ENCODE measurements around the gene KLHL36. TPM values are rescaled to one million over a fixed set of nuclear protein-coding genes. Genes with fewer than 3 reads are reported as not detected.
A peak's percentile ranks its signal among the peaks of the same experiment; 100 is the strongest.
"Not testable (repeated sequence)": the region's sequence is repeated elsewhere in the genome, so short reads cannot be mapped to it uniquely, and the experiment has no call there.

Gene KLHL36
- polyA plus RNA-seq, 3 donors from 2014 or later, result 18.0 to 28.0 (median 20.7) TPM

GRCh38 chr16:84618581-84619460, 29.5 kb upstream of the KLHL36 start:
- DNase-seq, result no peak
- Mint-ChIP-seq H3K4me1 (peaks cover 20% of the 10 kb centered on the region in 2 donors), H3K27me3 (ENCODE audit: low read depth in 3 of 3) (peaks cover 0 to 12% (median 7%) of the 10 kb centered on the region in 3 donors), H3K27ac (peak overlapping the region in 3 of 6 donors; percentile 32 to 64 (median 44)), H3K9me3 (no peaks in the 10 kb centered on the region), H3K4me3 (peak overlapping the region in 4 of 5 donors; percentile 27 to 64 (median 48)), H3K36me3 (peaks cover 0 to 3% (median 0%) of the 10 kb centered on the region in 3 donors)

- peaks cover 2 to 12% (median 7%) of the 10 kb centered on the region in 3 donors for H3K27me3 Mint-ChIP-seq (ENCODE audit: low read depth in 3 of 3)
- not testable (repeated sequence) for H3K4me3 Mint-ChIP-seq, H3K27ac Mint-ChIP-seq, H3K9me3 Mint-ChIP-seq, H3K36me3 Mint-ChIP-seq, DNase-seq
- H3K4me1 Mint-ChIP-seq, result peaks cover 15 to 16% of the 10 kb centered on the region in 2 donors
Observed at GRCh38 chr16:84620913-84621312, 27.4 kb upstream of the KLHL36 start.

- no peak for DNase-seq
- Mint-ChIP-seq H3K4me1 (peaks cover 1 to 4% of the 10 kb centered on the region in 2 donors), H3K4me3 (no peak overlapping the region), H3K9me3 (no peaks in the 10 kb centered on the region), H3K27ac (no peak overlapping the region), H3K36me3 (no peaks in the 10 kb centered on the region), H3K27me3 (ENCODE audit: low read depth in 3 of 3) (peaks cover 2 to 6% (median 4%) of the 10 kb centered on the region in 3 donors)
Observed at GRCh38 chr16:84625556-84625955, 22.8 kb upstream of the KLHL36 start.

- H3K9me3 Mint-ChIP-seq, result no peaks in the 10 kb centered on the region
- H3K4me1 Mint-ChIP-seq, result peaks cover 22 to 25% of the 10 kb centered on the region in 2 donors
- no peak overlapping the region for H3K4me3 Mint-ChIP-seq
- no peaks in the 10 kb centered on the region for H3K36me3 Mint-ChIP-seq
- H3K27me3 Mint-ChIP-seq (ENCODE audit: low read depth in 3 of 3), result peaks cover 2 to 6% (median 4%) of the 10 kb centered on the region in 3 donors
- no peak overlapping the region for H3K27ac Mint-ChIP-seq
- DNase-seq, result no peak
Observed at GRCh38 chr16:84628226-84628731, 20.0 kb upstream of the KLHL36 start.

GRCh38 chr16:84629580-84629979, 18.7 kb upstream of the KLHL36 start:
- no peaks in the 10 kb centered on the region for H3K36me3 Mint-ChIP-seq
- no peaks in the 10 kb centered on the region for H3K9me3 Mint-ChIP-seq
- DNase-seq, result no peak
- no peak overlapping the region for H3K27ac Mint-ChIP-seq
- peaks cover 22 to 25% of the 10 kb centered on the region in 2 donors for H3K4me1 Mint-ChIP-seq
- no peak overlapping the region for H3K4me3 Mint-ChIP-seq
- peaks cover 0 to 6% (median 5%) of the 10 kb centered on the region in 3 donors for H3K27me3 Mint-ChIP-seq (ENCODE audit: low read depth in 3 of 3)

GRCh38 chr16:84630009-84630408, 18.3 kb upstream of the KLHL36 start:
- H3K27ac Mint-ChIP-seq, result no peak overlapping the region
- H3K27me3 Mint-ChIP-seq (ENCODE audit: low read depth in 3 of 3), result peaks cover 0 to 6% (median 5%) of the 10 kb centered on the region in 3 donors
- peaks cover 22 to 25% of the 10 kb centered on the region in 2 donors for H3K4me1 Mint-ChIP-seq
- no peaks in the 10 kb centered on the region for H3K9me3 Mint-ChIP-seq
- no peak for DNase-seq
- H3K4me3 Mint-ChIP-seq, result no peak overlapping the region
- no peaks in the 10 kb centered on the region for H3K36me3 Mint-ChIP-seq

GRCh38 chr16:84630446-84631152, 17.7 kb upstream of the KLHL36 start:
- Mint-ChIP-seq H3K27ac (peak overlapping the region in 3 of 6 donors; percentile 33 to 51 (median 38)), H3K27me3 (ENCODE audit: low read depth in 3 of 3) (peaks cover 0 to 5% (median 5%) of the 10 kb centered on the region in 3 donors), H3K4me1 (peaks cover 22 to 25% of the 10 kb centered on the region in 2 donors), H3K36me3 (no peaks in the 10 kb centered on the region), H3K4me3 (peak overlapping the region in 4 of 5 donors; percentile 17 to 47 (median 31)), H3K9me3 (no peaks in the 10 kb centered on the region)
- DNase-seq, result no peak

- Mint-ChIP-seq H3K4me3 (peak overlapping the region; percentile 1 to 48 (median 47)), H3K27me3 (ENCODE audit: low read depth in 3 of 3) (peaks cover 0 to 5% (median 5%) of the 10 kb centered on the region in 3 donors), H3K4me1 (peaks cover 22 to 25% of the 10 kb centered on the region in 2 donors), H3K27ac (peak overlapping the region in 2 of 6 donors; percentile 38 to 51), H3K36me3 (no peaks in the 10 kb centered on the region), H3K9me3 (no peaks in the 10 kb centered on the region)
- no peak for DNase-seq
Observed at GRCh38 chr16:84631153-84631466, 17.2 kb upstream of the KLHL36 start.

- peaks cover 22 to 25% of the 10 kb centered on the region in 2 donors for H3K4me1 Mint-ChIP-seq
Observed at GRCh38 chr16:84631886-84632285, 16.4 kb upstream of the KLHL36 start.

GRCh38 chr16:84632862-84633261, 15.4 kb upstream of the KLHL36 start:
- peaks cover 22 to 25% of the 10 kb centered on the region in 2 donors for H3K4me1 Mint-ChIP-seq
- H3K9me3 Mint-ChIP-seq; H3K27me3 Mint-ChIP-seq (ENCODE audit: low read depth in 3 of 3); H3K36me3 Mint-ChIP-seq; H3K4me3 Mint-ChIP-seq; DNase-seq; H3K27ac Mint-ChIP-seq: not testable (repeated sequence)

More at GRCh38 chr16:84631886-84632285, 16.4 kb upstream of the KLHL36 start:
- Mint-ChIP-seq H3K27me3 (ENCODE audit: low read depth in 3 of 3) (peaks cover 0 to 5% (median 5%) of the 10 kb centered on the region in 3 donors), H3K4me3 (peak overlapping the region; percentile 2 to 56 (median 48)), H3K36me3 (no peaks in the 10 kb centered on the region), H3K9me3 (no peaks in the 10 kb centered on the region), H3K27ac (peak overlapping the region in 2 of 6 donors; percentile 23 to 76)
- DNase-seq, result no peak

- no peaks in the 10 kb centered on the region for H3K9me3 Mint-ChIP-seq
- peaks cover 22 to 25% of the 10 kb centered on the region in 2 donors for H3K4me1 Mint-ChIP-seq
- peaks cover 1 to 5% (median 3%) of the 10 kb centered on the region in 3 donors for H3K27me3 Mint-ChIP-seq (ENCODE audit: low read depth in 3 of 3)
- no peaks in the 10 kb centered on the region for H3K36me3 Mint-ChIP-seq
- no peak for DNase-seq
- H3K27ac Mint-ChIP-seq, result no peak overlapping the region
- no peak overlapping the region for H3K4me3 Mint-ChIP-seq
Observed at GRCh38 chr16:84633622-84634021, 14.7 kb upstream of the KLHL36 start.

GRCh38 chr16:84635702-84636101, 12.6 kb upstream of the KLHL36 start:
- Mint-ChIP-seq H3K4me3 (no peak overlapping the region), H3K9me3 (peaks cover 0 to 2% (median 0%) of the 10 kb centered on the region in 6 donors), H3K27ac (no peak overlapping the region), H3K27me3 (ENCODE audit: low read depth in 3 of 3) (peaks cover 0 to 3% (median 2%) of the 10 kb centered on the region in 3 donors), H3K4me1 (peaks cover 19 to 23% of the 10 kb centered on the region in 2 donors), H3K36me3 (no peaks in the 10 kb centered on the region)
- no peak for DNase-seq

GRCh38 chr16:84637709-84638108, 10.6 kb upstream of the KLHL36 start:
- H3K27me3 Mint-ChIP-seq (ENCODE audit: low read depth in 3 of 3), result peaks cover 0 to 3% (median 2%) of the 10 kb centered on the region in 3 donors
- no peak overlapping the region for H3K27ac Mint-ChIP-seq
- DNase-seq, result no peak
- H3K4me1 Mint-ChIP-seq, result peaks cover 11% of the 10 kb centered on the region in 2 donors
- H3K36me3 Mint-ChIP-seq, result no peaks in the 10 kb centered on the region
- peaks cover 0 to 2% (median 0%) of the 10 kb centered on the region in 6 donors for H3K9me3 Mint-ChIP-seq
- H3K4me3 Mint-ChIP-seq, result no peak overlapping the region
